ENCODE results near the gene SYNGR3.
"Not testable (repeated sequence)": the region's sequence is repeated elsewhere in the genome, so short reads cannot be mapped to it uniquely, and the experiment has no call there.

SYNGR3 gene

DNA sequence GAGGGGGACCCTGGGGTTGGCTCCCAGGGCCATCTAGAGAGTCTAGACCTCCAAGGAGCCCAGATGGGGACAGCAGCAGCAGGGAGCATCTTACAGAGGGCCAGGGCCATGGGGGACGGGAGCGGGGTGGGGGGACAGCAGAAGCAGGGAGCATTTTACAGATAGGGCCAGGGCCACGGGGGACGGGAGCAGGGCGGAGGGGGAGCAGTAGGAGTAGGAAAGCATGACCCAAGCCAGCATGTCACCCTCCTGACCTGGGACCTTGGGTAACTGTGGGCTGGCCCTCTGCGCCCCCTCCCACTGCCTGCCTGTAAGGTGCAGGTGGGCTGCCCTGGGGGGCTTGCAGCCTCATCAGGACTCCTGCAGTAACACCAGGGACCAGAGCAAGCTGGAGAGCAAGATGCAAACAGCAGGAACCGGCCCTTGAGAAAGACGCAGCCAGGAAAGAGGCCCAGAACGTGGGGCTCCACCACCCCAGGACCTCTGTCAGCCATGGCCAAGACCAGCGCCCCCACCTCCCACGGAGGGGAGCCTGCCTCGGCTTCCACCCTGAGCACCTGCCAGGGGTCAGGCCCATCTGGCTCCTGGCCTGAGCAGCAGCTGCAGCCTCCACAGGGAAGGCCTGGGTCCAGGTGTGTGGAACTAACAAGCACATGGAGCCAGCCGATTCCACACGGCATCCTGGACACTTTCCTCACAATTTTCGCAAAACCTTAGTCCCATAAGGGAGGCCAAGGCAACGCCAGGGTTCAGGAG lies 17.5 kb downstream of the SYNGR3 start:
- DNase-seq, result no peak

DNA sequence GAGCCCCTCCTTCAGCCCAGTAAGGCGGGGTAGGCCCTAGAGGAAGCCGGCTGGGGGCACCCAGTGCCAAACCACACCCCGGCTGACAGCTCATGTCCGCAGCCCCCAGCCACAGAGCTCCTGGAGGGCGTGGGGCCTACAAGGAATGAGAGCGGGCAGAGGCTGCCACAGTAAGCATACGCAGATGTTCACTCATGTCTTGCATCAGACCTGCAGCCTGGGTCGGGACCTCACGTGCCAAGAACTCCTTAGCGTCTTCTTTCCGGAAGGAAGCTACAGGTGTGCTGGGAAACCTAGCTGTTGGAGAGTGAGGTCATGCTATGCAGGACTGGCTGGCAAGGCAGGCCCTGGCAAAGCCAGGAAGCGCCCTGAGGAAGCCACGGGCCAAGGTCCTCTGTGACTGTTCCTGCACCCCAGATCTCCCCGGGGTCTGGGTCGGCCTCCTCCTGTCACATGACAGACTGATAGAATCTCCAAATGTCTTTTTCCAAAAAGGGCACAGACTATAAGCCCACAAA lies 18.3 kb downstream of the SYNGR3 start:
- DNase-seq, result no peak

DNA sequence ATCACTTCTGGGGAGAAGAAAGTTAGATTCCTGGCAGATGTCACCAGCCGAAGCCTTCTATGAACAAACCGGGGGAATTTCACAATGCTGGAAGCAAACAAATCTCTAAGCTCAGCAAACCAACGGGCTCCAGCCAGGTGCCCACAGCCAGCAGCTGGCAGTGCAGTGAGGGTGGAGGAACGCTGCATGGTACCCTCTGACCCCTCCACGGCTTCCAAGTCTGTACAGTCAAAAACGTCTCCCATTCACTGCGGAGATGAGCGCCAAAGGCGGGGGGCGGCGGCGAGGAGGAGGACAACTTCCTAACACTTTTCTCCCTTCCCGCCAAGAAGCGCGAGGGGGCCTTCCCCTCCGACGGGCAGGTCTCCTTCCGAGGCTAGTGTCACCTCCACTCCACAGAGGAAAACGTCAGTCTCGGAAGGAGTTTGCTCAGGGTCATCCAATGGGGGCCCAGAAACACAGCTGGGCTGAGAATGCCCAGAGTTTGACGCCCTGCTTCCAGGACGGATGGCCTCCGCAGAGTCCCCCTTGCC lies 18.9 kb downstream of the SYNGR3 start:
- no peak for DNase-seq

DNA sequence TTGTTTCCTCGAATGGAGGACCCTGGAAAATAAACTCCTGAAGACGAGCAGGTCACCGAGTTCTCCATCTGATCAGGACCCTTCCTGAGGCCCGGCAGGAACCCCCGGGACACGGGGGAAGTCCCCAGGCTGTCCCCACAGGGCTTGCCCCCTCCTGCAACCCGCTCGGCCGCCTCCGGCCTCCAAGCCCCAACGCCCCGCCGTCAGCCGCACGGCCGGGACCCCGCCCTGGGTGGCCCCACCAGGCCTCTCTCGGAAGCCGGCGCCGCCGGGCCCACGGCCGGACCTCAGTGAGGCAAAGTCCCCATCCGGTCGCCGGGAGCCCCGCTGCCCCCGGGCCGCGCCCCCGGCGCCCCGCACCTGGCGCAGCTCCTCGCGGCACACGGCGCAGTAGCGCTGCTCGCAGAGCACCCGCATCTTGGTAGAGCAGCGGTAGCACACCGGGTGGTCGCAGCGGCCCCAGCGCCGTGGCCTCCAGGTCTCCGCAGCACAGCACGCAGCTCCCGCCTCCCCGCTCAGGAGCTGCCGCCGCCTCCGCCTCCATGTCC lies 19.5 kb downstream of the SYNGR3 start:
- peak in 1 of 56 donors; percentile 28 for DNase-seq

DNA sequence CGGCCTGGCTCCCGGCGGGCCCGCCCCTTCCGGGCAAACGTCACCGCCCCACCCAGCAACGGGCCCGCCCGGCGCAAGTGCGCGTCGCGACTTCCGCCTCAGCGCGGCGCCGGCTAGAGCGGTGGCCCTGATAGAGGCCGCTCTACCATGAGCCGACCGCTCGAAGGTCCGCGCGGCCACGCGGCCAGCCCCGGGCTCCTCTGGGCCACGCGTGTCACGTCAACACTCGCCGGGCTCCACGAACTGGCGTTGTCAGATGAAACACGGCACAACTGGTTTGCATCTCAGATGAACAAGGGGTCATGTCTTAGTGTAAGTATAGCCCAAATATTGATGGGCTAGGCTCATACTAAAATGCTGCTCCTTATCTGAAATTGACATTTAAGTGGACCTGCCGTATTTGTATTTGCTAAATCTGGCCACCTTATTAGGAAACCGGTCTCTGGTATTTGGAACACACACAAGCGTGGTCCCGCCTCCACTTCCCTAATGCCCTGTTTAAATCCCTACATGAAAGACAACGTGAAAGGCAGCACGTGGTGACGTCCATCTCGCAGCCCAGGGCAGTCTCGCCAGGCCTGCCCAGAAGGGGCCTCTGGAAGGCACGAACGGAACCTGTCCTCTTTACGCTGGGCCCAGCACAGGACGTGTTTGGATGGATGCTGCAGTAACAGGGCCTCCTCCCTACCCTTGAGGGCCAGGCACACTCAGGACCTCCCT lies 20.2 kb downstream of the SYNGR3 start, which contains the start of gene ZNF598:
TSS of gene ZNF598 (minus strand) at position 31 of the 720 bp plus-strand sequence.
- peak in 54 of 56 donors; percentile 19 to 86 (median 68) for DNase-seq

DNA sequence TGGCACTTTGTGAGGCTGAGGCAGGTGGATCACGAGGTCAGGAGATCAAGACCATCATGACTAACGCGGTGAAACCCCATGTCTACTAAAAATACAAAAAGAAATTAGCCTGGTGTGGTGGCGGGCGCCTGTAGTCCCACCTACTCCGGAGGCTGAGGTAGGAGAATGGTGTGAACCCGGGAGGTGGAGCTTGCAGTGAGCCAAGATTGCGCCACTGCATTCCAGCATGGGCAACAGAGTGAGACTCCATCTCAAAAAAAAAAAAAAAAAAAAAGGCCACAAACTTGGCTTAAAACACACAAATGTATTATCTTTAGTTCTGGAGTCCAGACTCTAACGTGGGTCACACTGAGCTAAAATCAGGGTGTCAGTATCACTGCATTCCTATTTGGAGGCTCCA lies 22.0 kb downstream of the SYNGR3 start:
- DNase-seq, result not testable (repeated sequence)

DNA sequence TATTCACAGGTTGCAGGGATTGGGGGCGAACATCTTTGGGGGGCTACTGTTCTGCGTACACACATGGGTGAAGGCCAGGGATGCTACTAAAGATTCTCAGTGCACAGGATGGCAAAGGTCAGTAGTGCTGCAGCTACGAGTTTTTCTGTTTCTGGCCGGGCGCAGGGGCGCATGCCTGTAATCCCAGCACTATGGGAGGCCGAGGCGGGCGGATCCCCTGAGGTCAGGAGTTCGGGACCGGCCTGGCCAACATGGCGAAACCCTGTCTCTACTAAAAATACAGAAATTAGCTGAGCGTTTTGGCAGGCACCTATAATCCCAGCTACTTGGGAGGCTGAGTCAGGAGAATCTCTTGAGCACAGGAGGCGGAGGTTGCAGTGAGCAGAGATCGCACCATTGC lies 23.8 kb downstream of the SYNGR3 start:
- DNase-seq, result no peak

DNA sequence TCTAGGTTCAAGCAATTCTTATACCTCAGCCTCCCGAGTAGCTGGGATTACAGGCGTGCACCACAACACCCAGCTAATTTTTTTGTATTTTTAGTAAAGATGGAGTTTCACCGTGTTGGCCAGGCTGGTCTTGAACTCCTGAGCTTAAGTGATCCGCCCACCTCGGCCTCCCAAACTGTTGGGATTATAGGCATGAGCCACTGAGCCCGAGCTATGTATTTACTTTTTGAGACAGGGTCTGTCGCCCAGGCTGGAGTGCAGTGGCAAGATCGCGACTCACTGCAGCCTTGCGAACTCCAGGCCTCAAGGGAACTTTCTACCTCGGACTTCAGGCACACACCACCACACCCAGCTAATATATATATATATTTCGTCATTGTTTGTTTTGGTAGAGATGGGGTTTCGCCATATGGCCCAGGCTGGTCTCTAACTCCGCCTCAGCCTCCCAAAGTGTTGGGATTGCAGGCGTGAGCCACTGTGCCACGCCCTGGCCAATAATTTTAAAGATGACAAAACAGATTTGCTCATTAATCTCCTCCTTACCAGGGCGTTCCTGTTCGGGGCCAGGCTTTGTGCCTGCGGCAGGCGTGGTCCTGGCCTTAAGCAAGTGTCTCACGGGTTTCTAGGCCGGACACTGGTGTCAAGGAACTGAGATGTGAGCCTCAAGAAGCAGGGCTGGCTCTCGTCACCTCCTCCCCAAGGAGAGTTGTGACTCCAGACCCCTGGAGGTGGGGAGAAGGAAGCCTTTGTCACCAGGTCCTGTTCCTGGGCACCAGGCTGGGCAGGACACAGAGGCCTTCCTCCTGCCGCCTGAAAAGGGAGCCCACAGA lies 25.6 kb downstream of the SYNGR3 start:
- no peak for DNase-seq

DNA sequence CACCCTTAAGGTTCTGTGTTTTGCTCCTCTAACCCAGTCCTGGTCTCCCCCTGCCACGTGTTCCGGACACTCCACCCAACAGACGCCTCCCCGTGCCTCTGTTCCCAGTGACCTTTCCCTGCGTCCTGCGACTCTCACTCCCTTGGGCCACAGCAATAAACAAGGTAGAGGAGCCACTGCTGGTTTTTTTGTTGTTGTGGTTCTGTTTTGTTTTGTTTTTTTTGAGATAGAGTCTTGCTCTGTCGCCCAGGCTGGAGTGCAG lies 26.1 kb downstream of the SYNGR3 start:
- DNase-seq, result no peak

DNA sequence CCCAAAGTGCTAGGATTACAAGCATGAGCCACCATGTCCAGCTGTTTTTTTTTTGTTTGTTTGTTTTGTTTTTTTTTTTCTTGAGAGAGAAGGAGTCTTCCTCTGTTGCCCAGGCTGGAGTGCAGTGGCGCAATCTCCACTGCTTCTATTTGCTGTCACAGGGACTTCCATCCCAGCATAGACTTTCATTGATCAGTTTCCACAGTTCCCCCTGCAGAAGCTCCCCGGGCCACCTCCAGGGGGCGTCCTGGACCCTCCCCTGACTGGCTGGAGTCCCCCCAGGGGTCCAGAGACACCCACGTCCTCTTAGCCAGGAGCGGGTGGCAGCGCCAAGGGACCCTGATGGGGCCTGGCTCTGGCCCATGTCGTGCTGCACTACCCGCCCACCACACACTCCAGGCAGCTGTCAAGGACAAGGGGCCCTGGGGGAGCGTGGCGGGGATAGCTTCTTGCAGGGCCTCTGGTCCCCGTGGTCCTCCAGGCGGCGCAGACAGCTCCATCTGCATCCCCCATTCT lies 26.7 kb downstream of the SYNGR3 start:
- no peak for DNase-seq

DNA sequence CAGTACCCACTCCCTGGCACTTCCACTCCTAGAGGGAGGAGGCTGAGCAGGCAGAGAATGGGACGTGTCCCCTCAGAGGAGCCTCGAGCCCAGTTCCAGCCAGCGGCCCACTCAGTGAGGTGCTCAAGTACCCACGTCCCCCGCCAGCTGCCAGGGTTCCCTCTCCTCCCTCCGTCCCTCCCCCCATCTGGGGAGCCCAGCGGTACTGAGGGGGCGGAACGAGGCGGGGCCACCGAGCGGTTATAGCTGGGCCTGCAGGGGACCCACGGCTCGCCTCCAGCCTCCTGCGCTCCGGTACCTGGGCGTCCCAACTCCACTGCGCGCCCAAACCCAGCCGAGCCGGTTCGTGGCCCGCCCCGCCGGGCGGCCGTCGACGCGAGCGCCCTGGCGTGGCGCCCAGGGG lies 29.7 kb downstream of the SYNGR3 start, which contains the start of gene NPW:
TSS of gene NPW (plus strand) at position 268 of the 403 bp plus-strand sequence.
- DNase-seq, result no peak

DNA sequence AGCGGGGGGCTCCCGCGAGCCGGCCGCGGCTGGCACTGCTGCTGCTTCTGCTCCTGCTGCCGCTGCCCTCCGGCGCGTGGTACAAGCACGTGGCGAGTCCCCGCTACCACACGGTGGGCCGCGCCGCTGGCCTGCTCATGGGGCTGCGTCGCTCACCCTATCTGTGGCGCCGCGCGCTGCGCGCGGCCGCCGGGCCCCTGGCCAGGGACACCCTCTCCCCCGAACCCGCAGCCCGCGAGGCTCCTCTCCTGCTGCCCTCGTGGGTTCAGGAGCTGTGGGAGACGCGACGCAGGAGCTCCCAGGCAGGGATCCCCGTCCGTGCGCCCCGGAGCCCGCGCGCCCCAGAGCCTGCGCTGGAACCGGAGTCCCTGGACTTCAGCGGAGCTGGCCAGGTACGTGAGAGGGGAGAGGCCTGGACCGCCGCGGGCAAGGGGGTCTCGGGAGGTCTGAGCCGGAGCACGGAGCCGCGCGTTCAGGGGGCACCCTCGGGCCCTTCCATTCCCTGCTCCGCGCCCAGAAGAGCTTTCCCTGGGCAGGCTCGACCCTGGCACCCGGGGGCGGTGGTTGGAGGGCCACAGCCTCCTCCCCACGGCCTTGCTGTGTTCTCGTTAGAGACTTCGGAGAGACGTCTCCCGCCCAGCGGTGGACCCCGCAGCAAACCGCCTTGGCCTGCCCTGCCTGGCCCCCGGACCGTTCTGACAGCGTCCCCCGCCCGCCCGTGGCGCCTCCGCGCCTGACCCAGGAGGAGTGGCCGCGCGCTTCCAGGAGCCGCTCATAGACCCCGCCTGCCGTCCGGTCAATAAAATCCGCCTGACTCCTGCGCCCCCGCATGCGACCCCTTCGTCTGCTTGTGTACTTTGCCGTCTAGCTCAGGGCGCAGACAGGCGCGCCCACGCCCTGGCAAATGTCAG lies 30.4 kb downstream of the SYNGR3 start:
- DNase-seq, result no peak

DNA sequence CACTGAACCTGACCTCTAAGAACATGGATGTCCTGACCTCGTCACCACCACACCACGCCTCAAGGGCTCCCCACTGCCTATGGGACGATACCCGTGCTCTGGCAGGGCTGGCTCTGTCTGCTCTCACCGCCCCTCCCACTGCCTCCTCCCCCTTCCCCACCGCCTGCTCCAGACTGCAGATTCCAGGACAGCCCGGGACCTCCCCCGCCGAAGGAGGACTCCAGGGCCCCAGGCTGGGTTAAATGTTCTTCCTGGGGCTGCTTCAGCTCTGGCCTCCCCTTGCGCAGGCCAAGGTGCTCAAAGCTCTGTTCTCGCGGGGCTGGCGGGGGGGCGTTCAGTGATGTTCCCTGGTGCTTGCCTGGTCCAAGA lies 32.9 kb downstream of the SYNGR3 start:
- DNase-seq, result no peak

DNA sequence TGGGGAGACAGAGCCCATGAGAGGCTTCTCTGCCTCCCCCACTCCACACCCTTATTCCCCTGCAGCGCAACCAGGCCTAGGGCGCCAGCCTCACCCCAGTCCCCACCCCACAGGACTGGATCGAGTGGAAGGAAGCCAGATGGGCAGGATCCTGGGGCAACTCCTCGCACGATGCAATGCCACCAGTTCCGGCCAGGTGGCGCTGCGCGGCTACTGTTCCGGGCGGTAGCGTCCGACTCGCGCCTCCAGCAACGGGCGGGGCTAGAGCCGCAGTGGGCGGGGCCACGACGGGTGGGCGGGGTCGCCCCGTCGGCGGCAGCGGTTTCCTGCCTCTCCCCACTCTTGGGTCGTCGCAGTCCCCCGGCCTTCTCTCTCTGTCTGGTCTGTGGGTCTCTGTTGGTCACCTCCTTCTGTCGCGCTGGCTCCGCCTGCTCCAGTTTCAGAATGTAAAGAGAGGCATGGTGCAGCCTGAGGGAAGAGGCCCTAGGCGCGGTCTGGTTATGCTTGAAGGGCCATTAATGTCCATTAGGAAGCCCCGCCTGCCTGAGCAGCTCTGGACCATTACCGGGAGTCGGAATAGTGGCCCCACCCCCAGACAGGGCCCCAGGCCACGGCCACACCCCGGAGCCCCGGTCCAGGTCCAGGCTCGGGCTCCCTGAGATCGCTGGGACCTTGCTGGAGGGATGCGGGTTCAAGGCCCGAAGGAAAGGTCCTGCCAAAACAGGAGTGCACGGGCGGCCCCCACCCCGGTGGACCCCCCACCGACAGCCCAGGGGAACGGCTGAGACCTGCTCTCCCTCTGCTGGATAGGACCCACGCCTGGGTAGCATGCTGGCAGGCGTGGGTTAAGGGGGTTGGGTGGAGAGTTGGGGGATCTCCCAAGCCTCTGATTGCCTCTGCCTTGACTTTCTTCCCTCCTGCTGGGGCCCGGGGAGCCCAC lies 33.6 kb downstream of the SYNGR3 start:
- peak in 55 of 56 donors; percentile 33 to 97 (median 83) for DNase-seq

DNA sequence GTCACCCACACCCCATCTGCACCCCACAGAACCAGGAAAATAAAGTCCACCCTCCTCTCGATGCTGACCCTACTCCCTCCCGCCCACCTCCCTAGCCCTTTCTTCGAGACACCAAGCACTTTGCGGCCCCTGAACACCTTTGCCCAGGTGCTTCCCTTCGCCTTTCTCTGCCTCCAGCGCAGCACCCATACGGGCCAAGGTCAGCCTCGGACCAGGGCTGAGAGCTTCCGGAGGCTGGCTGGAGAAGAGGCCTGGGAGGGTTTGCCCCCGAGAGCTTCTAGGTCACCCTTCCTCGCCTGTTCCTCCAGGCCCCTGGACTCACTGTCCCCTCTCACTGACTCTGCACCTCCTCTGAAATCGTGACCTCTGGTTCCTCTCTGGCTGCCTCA lies 34.3 kb downstream of the SYNGR3 start:
- no peak for DNase-seq

DNA sequence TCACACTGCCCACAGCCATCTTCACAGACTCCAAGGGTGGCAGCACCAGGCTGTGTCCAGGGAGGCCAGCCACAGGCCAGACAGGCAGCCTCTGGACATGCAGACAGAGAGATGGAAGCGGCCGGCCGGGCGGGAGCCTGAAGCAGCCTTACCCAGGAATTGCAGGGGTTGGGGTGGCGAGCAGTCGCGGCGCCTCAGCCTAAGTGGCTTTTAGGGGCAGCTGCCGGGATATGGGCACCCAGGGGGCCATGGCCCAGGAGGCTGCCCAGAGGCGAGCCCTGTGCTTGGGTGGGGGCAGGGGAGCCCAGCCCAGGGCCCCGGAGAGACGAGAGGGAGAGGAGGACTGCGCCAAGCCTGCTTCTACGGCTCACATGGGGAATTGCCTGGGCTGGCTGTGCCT lies 35.5 kb downstream of the SYNGR3 start:
- no peak for DNase-seq

DNA sequence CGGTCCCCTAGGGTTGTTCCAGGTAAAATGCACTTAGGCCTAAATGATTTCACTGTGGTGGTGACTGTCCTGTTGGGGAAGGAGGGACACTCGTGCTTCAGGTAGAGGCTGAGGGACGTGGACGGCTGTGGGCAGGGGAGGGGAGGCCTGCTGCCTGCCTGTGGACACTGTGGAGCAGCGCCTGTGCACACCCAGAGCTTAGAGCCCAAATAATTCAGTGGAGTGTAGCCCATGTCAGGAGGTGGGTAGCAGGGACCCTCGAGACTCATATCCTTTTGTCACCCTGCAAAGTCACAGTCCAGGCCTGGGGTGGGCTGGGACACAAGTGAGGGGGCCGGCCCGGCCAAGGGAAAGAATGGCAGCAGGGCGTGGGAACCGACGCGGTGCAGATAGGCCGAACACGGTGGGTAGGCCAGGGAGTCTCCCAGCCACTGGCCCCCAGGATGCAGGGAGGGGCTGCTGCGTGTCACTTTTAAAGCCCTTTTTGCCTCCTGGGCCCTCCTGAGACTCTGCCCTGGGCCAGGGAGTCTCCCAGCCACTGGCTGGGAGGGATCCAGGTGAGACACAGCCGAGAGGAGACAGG lies 36.2 kb downstream of the SYNGR3 start:
- no peak for DNase-seq

DNA sequence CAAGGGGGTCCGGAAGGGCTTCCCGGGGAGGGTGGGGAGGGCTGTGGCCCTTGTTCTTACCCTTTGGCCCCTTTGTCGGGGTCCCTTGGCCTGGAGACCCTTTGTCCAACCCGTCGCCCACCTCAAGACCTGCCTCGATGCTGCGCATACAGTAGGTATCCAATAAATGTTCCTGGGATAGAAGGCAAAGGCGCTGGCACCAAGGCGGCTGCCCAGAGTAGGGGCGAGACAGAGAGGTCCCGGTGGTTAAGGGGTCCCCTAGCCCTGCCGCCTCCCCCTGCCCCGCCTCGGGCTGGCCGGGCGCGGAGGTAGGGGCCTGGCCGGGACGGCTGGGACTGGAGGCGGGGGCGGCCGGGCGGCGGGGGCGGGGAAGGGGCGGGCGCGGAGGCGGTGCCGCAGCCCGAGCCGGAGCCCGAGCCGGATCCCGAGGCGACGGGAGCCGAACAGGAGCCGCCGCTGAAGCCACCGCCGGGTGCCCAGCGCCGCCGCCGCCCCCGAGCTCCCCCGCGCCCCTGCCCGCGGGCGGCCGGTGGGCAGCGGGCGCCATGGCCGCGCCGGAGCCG lies 36.8 kb downstream of the SYNGR3 start, which contains the start of gene NHERF2:
TSS of gene NHERF2 (plus strand) at position 442 of the 563 bp plus-strand sequence. CDS start at position 546, 104 bp downstream.
- peak in 10 of 56 donors; percentile 4 to 58 (median 20) for DNase-seq
